ENCODE results near the gene LACC1. TPM values are rescaled to one million over a fixed set of nuclear protein-coding genes. Genes with fewer than 3 reads are reported as not detected.

LACC1 gene
- total RNA-seq, 4 donors from 2014 or later = 4.7 to 10.1 (median 7.2) TPM

- DNase-seq (ENCODE audit: low spot score in 2 of 2) = no peak
- 83% methylated on average over 4 of the region's 4 CpGs for whole genome bisulfite sequencing
- TF ChIP-seq POLR2AphosphoS5 (IDR thresholded peaks at IDR 0.05) (no peak), POLR2A (IDR thresholded peaks at IDR 0.05) (no peak), CTCF (IDR thresholded peaks at IDR 0.05) (no peak)
- Histone ChIP-seq H3K36me3 (peaks cover 26% of the 10 kb centered on the region), H3K9me3 (no peaks in the 10 kb centered on the region), H3K27ac (no peak overlapping the region), H3K27me3 (no peaks in the 10 kb centered on the region), H3K4me1 (no peaks in the 10 kb centered on the region), H3K4me3 (no peak overlapping the region)
Measured at GRCh38 chr13:43865892-43866291, 13.8 kb upstream of the LACC1 start.

GRCh38 chr13:43872181-43872580 lies 7.5 kb upstream of the LACC1 start:
- WGBS = 100% methylated on average over 1 of the region's 1 CpG
- peaks cover 2% of the 10 kb centered on the region for H3K4me1 ChIP-seq
- DNase-seq (ENCODE audit: low spot score in 2 of 2) = no peak
- H3K27me3 ChIP-seq = no peaks in the 10 kb centered on the region
- no peak overlapping the region for H3K27ac ChIP-seq
- TF ChIP-seq POLR2AphosphoS5 (IDR thresholded peaks at IDR 0.05) (no peak), POLR2A (IDR thresholded peaks at IDR 0.05) (no peak)
- peaks cover 14% of the 10 kb centered on the region for H3K36me3 ChIP-seq
- H3K9me3 ChIP-seq = no peaks in the 10 kb centered on the region
- no peak overlapping the region for H3K4me3 ChIP-seq

- Histone ChIP-seq H3K4me1 (peaks cover 19% of the 10 kb centered on the region), H3K9me3 (no peaks in the 10 kb centered on the region), H3K36me3 (no peaks in the 10 kb centered on the region), H3K27me3 (no peaks in the 10 kb centered on the region), H3K4me3 (no peak overlapping the region), H3K27ac (no peak overlapping the region)
- no peak for DNase-seq (ENCODE audit: low spot score in 2 of 2)
- TF ChIP-seq POLR2A (IDR thresholded peaks at IDR 0.05) (no peak), CTCF (IDR thresholded peaks at IDR 0.05) (peak; percentile 22 to 45), EP300 (IDR thresholded peaks at IDR 0.05) (no peak), POLR2AphosphoS5 (IDR thresholded peaks at IDR 0.05) (no peak)
- 16% methylated on average over 2 of the region's 2 CpGs for WGBS
Measured at GRCh38 chr13:43874504-43875092, 5.1 kb upstream of the LACC1 start.

GRCh38 chr13:43876366-43876765 lies 3.3 kb upstream of the LACC1 start:
- H3K36me3 ChIP-seq = no peaks in the 10 kb centered on the region
- H3K4me3 ChIP-seq = no peak overlapping the region
- no peaks in the 10 kb centered on the region for H3K27me3 ChIP-seq
- no peak for DNase-seq (ENCODE audit: low spot score in 2 of 2)
- H3K9me3 ChIP-seq = no peaks in the 10 kb centered on the region
- H3K27ac ChIP-seq = no peak overlapping the region
- TF ChIP-seq POLR2AphosphoS5 (IDR thresholded peaks at IDR 0.05) = no peak
- no peak for TF ChIP-seq EP300 (IDR thresholded peaks at IDR 0.05)
- TF ChIP-seq CTCF (IDR thresholded peaks at IDR 0.05) = no peak
- no peak for TF ChIP-seq POLR2A (IDR thresholded peaks at IDR 0.05)
- WGBS = 98% methylated on average over 2 of the region's 2 CpGs
- peaks cover 34% of the 10 kb centered on the region for H3K4me1 ChIP-seq

GRCh38 chr13:43877326-43877725 lies 2.4 kb upstream of the LACC1 start:
- Histone ChIP-seq H3K36me3 (no peaks in the 10 kb centered on the region), H3K4me1 (peaks cover 34% of the 10 kb centered on the region), H3K27me3 (no peaks in the 10 kb centered on the region), H3K4me3 (no peak overlapping the region), H3K27ac (no peak overlapping the region), H3K9me3 (no peaks in the 10 kb centered on the region)
- no peak for DNase-seq (ENCODE audit: low spot score in 2 of 2)
- TF ChIP-seq CTCF (IDR thresholded peaks at IDR 0.05) = no peak

- 91% methylated on average over 1 of the region's 1 CpG for WGBS
- no peaks in the 10 kb centered on the region for H3K27me3 ChIP-seq
Measured at GRCh38 chr13:43877766-43878165, 1.9 kb upstream of the LACC1 start.

More at GRCh38 chr13:43877766-43878165, 1.9 kb upstream of the LACC1 start:
- no peak overlapping the region for H3K27ac ChIP-seq
- peaks cover 34% of the 10 kb centered on the region for H3K4me1 ChIP-seq
- H3K4me3 ChIP-seq = no peak overlapping the region
- H3K9me3 ChIP-seq = no peaks in the 10 kb centered on the region
- H3K36me3 ChIP-seq = no peaks in the 10 kb centered on the region
- TF ChIP-seq CTCF (IDR thresholded peaks at IDR 0.05) (no peak), POLR2A (IDR thresholded peaks at IDR 0.05) (no peak), EP300 (IDR thresholded peaks at IDR 0.05) (no peak), POLR2AphosphoS5 (IDR thresholded peaks at IDR 0.05) (no peak)
- no peak for DNase-seq (ENCODE audit: low spot score in 2 of 2)
